ENCODE data around the gene CHCHD4.

CHCHD4 gene

GRCh38 chr3:14146381-14147065 lies 21.9 kb upstream of the CHCHD4 start:
- CTCF ChIA-PET, result interaction anchor here (1.3 to 1.9 kb wide), 3 partner anchors 15 to 57 kb away, joined by 3 to 7 read pairs (median 4); no protein-coding TSS in a partner anchor
- TF ChIP-seq, protein P1, sequence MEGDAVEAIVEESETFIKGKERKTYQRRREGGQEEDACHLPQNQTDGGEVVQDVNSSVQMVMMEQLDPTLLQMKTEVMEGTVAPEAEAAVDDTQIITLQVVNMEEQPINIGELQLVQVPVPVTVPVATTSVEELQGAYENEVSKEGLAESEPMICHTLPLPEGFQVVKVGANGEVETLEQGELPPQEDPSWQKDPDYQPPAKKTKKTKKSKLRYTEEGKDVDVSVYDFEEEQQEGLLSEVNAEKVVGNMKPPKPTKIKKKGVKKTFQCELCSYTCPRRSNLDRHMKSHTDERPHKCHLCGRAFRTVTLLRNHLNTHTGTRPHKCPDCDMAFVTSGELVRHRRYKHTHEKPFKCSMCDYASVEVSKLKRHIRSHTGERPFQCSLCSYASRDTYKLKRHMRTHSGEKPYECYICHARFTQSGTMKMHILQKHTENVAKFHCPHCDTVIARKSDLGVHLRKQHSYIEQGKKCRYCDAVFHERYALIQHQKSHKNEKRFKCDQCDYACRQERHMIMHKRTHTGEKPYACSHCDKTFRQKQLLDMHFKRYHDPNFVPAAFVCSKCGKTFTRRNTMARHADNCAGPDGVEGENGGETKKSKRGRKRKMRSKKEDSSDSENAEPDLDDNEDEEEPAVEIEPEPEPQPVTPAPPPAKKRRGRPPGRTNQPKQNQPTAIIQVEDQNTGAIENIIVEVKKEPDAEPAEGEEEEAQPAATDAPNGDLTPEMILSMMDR (IDR thresholded peaks at IDR 0.05; ENCODE audit: control extremely low read depth, extremely low read depth, low read depth, missing control alignments), result no peak
- no peak for DNase-seq (ENCODE audit: extremely low spot score)
- POLR2A ChIA-PET, result interaction anchor here (1.1 kb wide), 2 partner anchors 14 to 21 kb away, joined by 4 to 7 read pairs; no protein-coding TSS in a partner anchor

GRCh38 chr3:14145670-14146380 lies 21.2 kb upstream of the CHCHD4 start:
- POLR2A ChIA-PET, result interaction anchor here (1.1 kb wide), 2 partner anchors 13 to 20 kb away, joined by 4 to 7 read pairs; no protein-coding TSS in a partner anchor

DNA sequence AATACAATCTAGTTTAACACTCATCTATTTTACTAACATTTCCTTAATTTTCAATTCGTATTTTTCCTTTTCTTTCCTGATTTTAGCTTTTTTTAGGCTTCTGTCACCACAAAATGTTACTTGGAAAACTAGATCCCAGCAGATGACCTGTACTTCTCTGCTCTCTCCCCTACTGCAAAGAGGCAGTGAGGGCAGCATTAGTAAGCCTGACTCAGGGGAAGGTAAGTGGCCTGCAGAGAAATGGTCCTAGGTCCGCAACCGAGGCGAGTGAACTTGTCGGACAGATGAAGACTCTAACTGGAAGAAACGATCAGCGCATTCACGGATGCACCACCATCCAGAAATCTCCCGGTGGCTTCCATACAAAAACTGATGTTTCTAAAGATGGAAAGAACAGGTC lies 20.6 kb upstream of the CHCHD4 start:
- TF ChIP-seq, protein P1 (IDR thresholded peaks at IDR 0.05; ENCODE audit: control extremely low read depth, extremely low read depth, low read depth, missing control alignments), result no peak
- CTCF ChIA-PET, result interaction anchor here (1.1 to 1.9 kb wide), 5 partner anchors 14 to 249 kb away, joined by 3 to 7 read pairs (median 4); no protein-coding TSS in a partner anchor
- no peak for DNase-seq (ENCODE audit: extremely low spot score)
- POLR2A ChIA-PET, result interaction anchor here (1.1 to 1.3 kb wide), 2 partner anchors 20 to 21 kb away, joined by 4 to 7 read pairs; no protein-coding TSS in a partner anchor

More at GRCh38 chr3:14145670-14146380, 21.2 kb upstream of the CHCHD4 start:
- TF ChIP-seq, protein P1 (IDR thresholded peaks at IDR 0.05; ENCODE audit: control extremely low read depth, extremely low read depth, low read depth, missing control alignments), result no peak
- no peak for DNase-seq (ENCODE audit: extremely low spot score)
- CTCF ChIA-PET, result interaction anchor here (1.1 to 1.9 kb wide), 4 partner anchors 14 to 58 kb away, joined by 3 to 7 read pairs (median 4); no protein-coding TSS in a partner anchor

DNA sequence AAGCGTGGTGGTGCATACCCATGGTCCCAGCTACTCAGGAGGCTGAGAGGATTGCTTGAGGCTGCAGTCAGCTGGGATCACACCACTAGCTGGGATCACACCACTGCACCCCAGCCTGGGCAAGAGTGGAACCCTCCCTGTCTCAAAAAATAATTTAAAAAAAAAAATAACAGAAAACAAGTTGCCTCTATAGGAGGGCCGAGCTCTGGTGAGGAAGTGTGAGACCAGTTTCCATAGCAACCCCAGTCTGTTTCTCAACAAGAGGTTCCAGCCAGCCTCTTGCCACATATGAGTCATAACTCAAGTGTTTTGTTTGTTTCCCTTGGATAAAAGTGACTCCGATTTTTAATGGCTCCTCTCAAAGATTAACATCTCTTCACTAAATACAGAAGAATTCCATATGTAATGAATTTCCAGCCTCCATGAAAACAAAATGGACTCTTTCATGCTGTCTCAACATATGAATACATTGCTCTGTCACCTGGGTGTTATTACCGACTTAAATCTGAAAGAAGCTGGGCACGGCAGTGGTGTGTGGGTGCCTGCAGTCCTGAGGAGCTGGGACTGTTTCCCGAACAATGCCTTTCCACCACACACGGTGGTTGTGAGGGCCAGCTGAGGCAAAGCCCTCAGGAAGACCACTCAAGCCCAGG lies 19.9 kb upstream of the CHCHD4 start:
- ChIA-PET POLR2A (interaction anchor here (1.3 kb wide), 1 partner anchor 21 kb away, joined by 4 read pairs; no protein-coding TSS in a partner anchor), CTCF (interaction anchor here (1.1 to 1.5 kb wide), 3 partner anchors 14 to 248 kb away, joined by 3 to 4 read pairs (median 4); no protein-coding TSS in a partner anchor)
- DNase-seq (ENCODE audit: extremely low spot score), result peak; percentile 92
- TF ChIP-seq, protein P1 (IDR thresholded peaks at IDR 0.05; ENCODE audit: control extremely low read depth, extremely low read depth, low read depth, missing control alignments), result no peak

DNA sequence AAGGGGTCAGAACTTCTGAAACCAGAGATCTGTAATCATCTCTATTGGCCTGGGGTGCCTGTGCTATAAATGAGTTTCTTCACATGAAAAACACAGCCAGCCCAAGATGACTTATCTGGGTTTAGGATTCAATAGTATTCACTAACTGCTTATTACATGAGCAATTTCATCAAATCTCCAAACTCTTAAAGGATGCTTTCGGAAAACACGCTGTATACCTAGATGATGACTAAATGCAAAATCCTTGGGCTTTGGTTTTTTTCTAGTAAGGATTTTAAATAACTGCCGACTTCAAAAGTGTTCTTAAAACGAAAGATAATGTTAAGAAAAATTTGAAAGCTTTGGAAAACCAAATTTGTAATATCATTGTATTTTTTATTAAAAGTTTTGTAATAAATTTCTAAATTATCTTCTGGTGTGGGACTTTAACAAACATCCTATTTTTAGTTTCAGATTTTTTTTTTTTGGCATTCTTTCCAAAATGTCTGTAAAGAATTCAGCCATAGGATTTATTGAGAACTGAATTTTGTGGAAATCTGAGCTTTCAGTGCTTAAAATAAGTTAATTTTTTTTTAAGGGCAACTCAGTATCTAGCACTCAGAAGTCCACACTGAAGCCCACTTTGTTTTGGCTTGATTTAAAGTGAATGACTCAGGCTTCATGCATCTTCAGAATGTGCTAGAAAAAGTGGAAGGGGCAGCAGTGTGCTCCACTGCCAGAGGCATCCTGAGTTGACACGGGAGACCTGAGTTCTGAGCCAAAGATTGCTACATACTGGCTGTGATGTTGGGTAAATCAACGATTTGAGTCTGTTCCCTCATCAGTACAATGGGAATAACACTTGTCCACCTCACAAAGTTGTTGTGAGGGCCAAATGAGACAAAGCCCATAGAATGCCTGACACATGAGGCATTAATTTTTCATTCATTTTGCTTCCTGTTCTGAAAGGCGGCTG lies 18.9 kb upstream of the CHCHD4 start:
- TF ChIP-seq, protein P1 (IDR thresholded peaks at IDR 0.05; ENCODE audit: control extremely low read depth, extremely low read depth, low read depth, missing control alignments), result no peak
- POLR2A ChIA-PET, result interaction anchor here (1.1 to 1.3 kb wide), 2 partner anchors 20 to 35 kb away, joined by 3 to 4 read pairs; partner anchors contain the start of genes LSM3 and XPC
- DNase-seq (ENCODE audit: extremely low spot score), result no peak
- CTCF ChIA-PET, result interaction anchor here (1.1 to 1.5 kb wide), 5 partner anchors 13 to 247 kb away, joined by 3 to 4 read pairs (median 4); partner anchors contain the start of genes CHCHD4 and TMEM43
